KMS-11 (cell line): Measurements from ENCODE around the gene PRPF4.

Source experiments
- H2AFZ ChIP-seq: fragments of 200-600 bp; sonication (generic); 2 replicates; pipeline ENCODE4 v1.6.1; 2016; ENCODE audit warnings: antibody characterized with exemption, mixed run types, low read depth
- H3K27ac ChIP-seq: fragments of 200-600 bp; sonication (generic); 2 replicates; pipeline ENCODE4 v1.6.1; 2016; ENCODE audit warnings: mild to moderate bottlenecking, mixed run types
- H3K27me3 ChIP-seq: fragments of 200-600 bp; sonication (generic); 2 replicates; pipeline ENCODE4 v1.6.1; 2017; ENCODE audit warnings: mild to moderate bottlenecking, low read depth, mixed run types, moderate library complexity; ENCODE audit not compliant: insufficient read depth
- H3K36me3 ChIP-seq: fragments of 200-600 bp; sonication (generic); 2 replicates; pipeline ENCODE4 v1.6.1; 2017; ENCODE audit warnings: mild to moderate bottlenecking, mixed run types; ENCODE audit not compliant: insufficient read depth
- H3K4me1 ChIP-seq: fragments of 200-600 bp; sonication (generic); 2 replicates; pipeline ENCODE4 v1.6.1; 2016; ENCODE audit warnings: mild to moderate bottlenecking, low read depth, mixed run types; ENCODE audit not compliant: poor library complexity, severe bottlenecking
- H3K4me2 ChIP-seq: fragments of 200-600 bp; sonication (generic); 2 replicates; pipeline ENCODE4 v1.7.0; 2016; ENCODE audit warnings: mild to moderate bottlenecking, mixed run types
- H3K4me3 ChIP-seq: fragments of 200-600 bp; sonication (generic); IDR thresholded peaks from 2 replicates; pipeline ENCODE4 v1.6.1; 2017; ENCODE audit warnings: low read depth, low read length, mixed read lengths; ENCODE audit not compliant: insufficient read depth
- H3K79me2 ChIP-seq: fragments of 200-600 bp; sonication (generic); 2 replicates; pipeline ENCODE4 v1.6.1; 2016; ENCODE audit warnings: low read depth, mixed run types; ENCODE audit not compliant: insufficient read depth
- H3K9ac ChIP-seq: fragments of 200-600 bp; sonication (generic); 2 replicates; pipeline ENCODE4 v1.6.1; 2016; ENCODE audit warnings: mild to moderate bottlenecking, mixed run types
- H4K20me1 ChIP-seq: fragments of 200-600 bp; sonication (generic); 2 replicates; pipeline ENCODE4 v1.6.1; 2016; ENCODE audit warnings: mild to moderate bottlenecking, mixed run types; ENCODE audit not compliant: insufficient read depth
- CTCF ChIP-seq: fragments of 200-600 bp; sonication (generic); conservative IDR thresholded peaks from 2 replicates; pipeline ENCODE4 v1.6.1; 2017; ENCODE audit warnings: low read depth, mild to moderate bottlenecking, antibody characterized with exemption, low read length, moderate library complexity, mixed read lengths

PRPF4 gene

DNA sequence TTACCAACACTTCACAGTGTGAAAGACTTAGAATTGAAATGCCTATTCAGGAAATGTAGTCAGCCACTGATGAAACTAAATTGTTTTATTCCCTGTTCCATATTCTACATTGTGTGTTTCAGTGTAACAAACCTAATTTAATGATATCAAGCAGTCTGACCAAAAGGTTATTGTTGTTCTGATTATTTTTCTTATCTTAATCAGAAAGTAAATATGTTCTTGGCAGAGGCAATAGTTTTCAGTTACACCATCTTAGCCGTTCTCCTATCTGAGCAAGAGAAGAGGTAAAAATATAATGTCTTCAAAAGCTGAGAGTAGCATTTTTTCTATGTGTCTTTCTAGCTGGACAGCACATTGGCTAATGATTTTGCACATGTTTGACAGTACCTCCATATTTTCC, 17.2 kb upstream of the PRPF4 start:
- no peaks in the 10 kb centered on the region for H3K27me3 ChIP-seq
- no peaks in the 10 kb centered on the region for H3K36me3 ChIP-seq
- H2AFZ ChIP-seq: no peak overlapping the region
- H3K4me3 ChIP-seq: no peak overlapping the region
- no peak overlapping the region for H3K9ac ChIP-seq
- H3K4me2 ChIP-seq: no peak overlapping the region
- no peaks in the 10 kb centered on the region for H3K4me1 ChIP-seq
- no peaks in the 10 kb centered on the region for H3K79me2 ChIP-seq
- H3K27ac ChIP-seq: no peak overlapping the region
- TF ChIP-seq CTCF: no peak
- H4K20me1 ChIP-seq: no peaks in the 10 kb centered on the region; the same call in 1 of the 2 replicates

DNA sequence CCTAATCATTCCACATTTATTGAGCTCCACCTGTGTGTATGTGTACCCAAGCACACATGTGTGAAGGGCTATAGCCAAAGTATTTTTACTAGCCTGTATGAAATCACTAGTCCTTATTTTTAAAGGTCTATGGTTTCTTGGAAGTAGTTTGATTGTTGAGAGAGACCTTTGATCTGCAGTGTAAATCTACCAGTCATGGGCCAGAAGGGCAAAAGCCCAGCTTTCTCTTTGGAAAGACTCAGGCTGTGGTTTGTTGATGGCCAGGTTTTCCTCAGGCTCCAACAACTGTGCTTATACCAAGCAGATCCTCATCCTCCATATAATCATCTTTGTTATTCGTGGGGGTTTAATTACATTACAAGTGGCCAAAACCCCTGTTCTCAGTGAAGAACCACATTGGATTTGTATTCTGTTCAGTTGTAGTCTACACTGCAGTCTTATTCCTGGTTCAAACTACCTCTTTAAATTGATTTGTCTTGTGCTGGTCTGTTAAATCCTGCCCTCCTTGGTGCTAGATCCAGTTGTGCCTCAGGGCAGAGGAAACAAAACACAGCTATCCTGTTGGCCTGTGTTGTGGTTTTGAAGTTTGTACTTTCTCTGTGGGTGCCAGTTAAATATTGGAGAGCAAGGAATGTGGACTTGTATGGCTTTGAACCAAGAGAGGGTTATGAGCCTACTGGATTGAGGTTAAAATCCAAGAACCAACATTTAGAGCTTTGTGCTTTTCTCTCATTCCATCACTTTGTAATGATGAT, 13.4 kb upstream of the PRPF4 start:
- Histone ChIP-seq H2AFZ (no peak overlapping the region), H3K4me3 (no peak overlapping the region), H4K20me1 (no peaks in the 10 kb centered on the region; the same call in 1 of the 2 replicates), H3K9ac (no peak overlapping the region), H3K27me3 (no peaks in the 10 kb centered on the region), H3K36me3 (no peaks in the 10 kb centered on the region), H3K27ac (no peak overlapping the region), H3K4me2 (no peak overlapping the region), H3K79me2 (no peaks in the 10 kb centered on the region), H3K4me1 (no peaks in the 10 kb centered on the region)
- TF ChIP-seq CTCF: no peak

- H3K79me2 ChIP-seq: no peaks in the 10 kb centered on the region
- H3K9ac ChIP-seq: no peak overlapping the region
- no peak overlapping the region for H3K27ac ChIP-seq
- no peak overlapping the region for H3K4me3 ChIP-seq
- H3K4me1 ChIP-seq: no peaks in the 10 kb centered on the region
- H4K20me1 ChIP-seq: no peaks in the 10 kb centered on the region
- no peak overlapping the region for H3K4me2 ChIP-seq
- peaks cover 7% of the 10 kb centered on the region; the same call in 1 of the 2 replicates for H3K36me3 ChIP-seq
- H2AFZ ChIP-seq: no peak overlapping the region
- H3K27me3 ChIP-seq: no peaks in the 10 kb centered on the region
- TF ChIP-seq CTCF: no peak
These were observed 9.3 kb upstream of the PRPF4 start for GRCh38 chr9:113266174-113266573.

GRCh38 chr9:113267911-113268566, 7.4 kb upstream of the PRPF4 start:
- no peaks in the 10 kb centered on the region for H3K4me1 ChIP-seq
- no peak overlapping the region for H3K4me3 ChIP-seq
- H3K27ac ChIP-seq: no peak overlapping the region
- no peak overlapping the region for H3K9ac ChIP-seq
- TF ChIP-seq CTCF: no peak
- no peak overlapping the region for H3K4me2 ChIP-seq
- no peak overlapping the region for H2AFZ ChIP-seq
- H3K36me3 ChIP-seq: peaks cover 7% of the 10 kb centered on the region; the same call in 1 of the 2 replicates
- H4K20me1 ChIP-seq: no peaks in the 10 kb centered on the region
- H3K27me3 ChIP-seq: no peaks in the 10 kb centered on the region
- no peaks in the 10 kb centered on the region for H3K79me2 ChIP-seq
